CD4-positive, alpha-beta T cell (primary cell): ENCODE results near the gene FBN1. TPM values are rescaled to one million over a fixed set of nuclear protein-coding genes. Genes with fewer than 3 reads are reported as not detected.

ENCODE experiments used
- ATAC-seq: fragments of 200-7000 bp; cut with Tn5 transposase; one replicate; pipeline ENCODE4 v1.10.0; 2022; ENCODE audit warnings: mild to moderate bottlenecking; ENCODE audit not compliant: poor library complexity
- CTCF ChIA-PET: fragments of 350-600 bp; sonication (Branson Sonifier 250); formaldehyde crosslinking; loops from one replicate; lab custom pipeline; 2021; ENCODE audit warnings: antibody characterized with exemption, inconsistent platforms; lab: Charles Lee
- POLR2A ChIA-PET: fragments of 350-600 bp; sonication (Branson Sonifier 250); formaldehyde crosslinking; loops from one replicate; lab custom pipeline; 2021; ENCODE audit warnings: antibody characterized with exemption, inconsistent platforms; lab: Charles Lee
- DNase-seq, 14 experiments: peaks; one replicate each; pipeline ENCODE4 v3.0.0-alpha.2; 2013 to 2020; ENCODE audit warnings: mixed read lengths in 2 of 14
- H3K27ac ChIP-seq, 2 donors: one replicate each; pipeline versions ENCODE4 v1.5.1 to v1.7.0; 2013; ENCODE audit warnings: low read length in 2 of 2, low read depth in 1 of 2, mild to moderate bottlenecking in 1 of 2
- H3K27me3 ChIP-seq, 2 experiments: 1 replicate in 1 of 2; 2 replicates in 1 of 2; pipeline versions ENCODE4 v1.6.1 to v1.7.0; 2013; ENCODE audit warnings: low read length in 2 of 2, control low read depth in 1 of 2, mild to moderate bottlenecking in 1 of 2, moderate library complexity in 1 of 2; ENCODE audit not compliant: insufficient read depth in 2 of 2, control insufficient read depth in 1 of 2
- H3K36me3 ChIP-seq: one replicate; pipeline ENCODE4 v1.6.1; 2013; ENCODE audit warnings: low read length, control low read depth; ENCODE audit not compliant: insufficient read depth
- H3K4me1 ChIP-seq: one replicate; pipeline ENCODE4 v1.6.1; 2013; ENCODE audit warnings: low read length, control low read depth; ENCODE audit not compliant: insufficient read depth
- H3K4me3 ChIP-seq: one replicate; pipeline ENCODE4 v1.5.1; 2013; ENCODE audit warnings: mild to moderate bottlenecking, low read length, moderate library complexity
- H3K9me3 ChIP-seq, 2 experiments: 1 replicate in 1 of 2; 2 replicates in 1 of 2; pipeline versions ENCODE4 v1.6.1 to v1.7.0; 2013; ENCODE audit warnings: low read length in 2 of 2, mild to moderate bottlenecking in 2 of 2, control low read depth in 1 of 2, moderate library complexity in 1 of 2; ENCODE audit not compliant: control insufficient read depth in 1 of 2, insufficient read depth in 1 of 2
- H3K27ac Mint-ChIP-seq: one replicate; pipeline ENCODE4 v1.8.0; 2020; ENCODE audit warnings: mixed read lengths
- H3K27me3 Mint-ChIP-seq: one replicate; pipeline ENCODE4 v1.8.0; 2021; ENCODE audit warnings: mixed read lengths
- H3K36me3 Mint-ChIP-seq: one replicate; pipeline ENCODE4 v1.8.0; 2021; ENCODE audit warnings: low read depth, mixed read lengths
- H3K4me1 Mint-ChIP-seq: one replicate; pipeline ENCODE4 v1.8.0; 2021; ENCODE audit warnings: low read depth, mixed read lengths
- H3K4me3 Mint-ChIP-seq: one replicate; pipeline ENCODE4 v1.8.0; 2020; ENCODE audit warnings: mild to moderate bottlenecking, mixed read lengths
- H3K9me3 Mint-ChIP-seq: one replicate; pipeline ENCODE4 v1.8.0; 2020; ENCODE audit warnings: mixed read lengths
- CTCF ChIP-seq: fragments of 200-600 bp; IDR thresholded peaks from one replicate; pipeline ENCODE4 v1.8.0; 2022; ENCODE audit warnings: antibody characterized with exemption, mild to moderate bottlenecking
- intact Hi-C, 2 experiments: fragments of 100-400 bp; cut with DNase I in 1 of 2; cut with micrococcal nuclease in 1 of 2; formaldehyde crosslinking; loops; one replicate each; pipeline versions ENCODE4 v1.15.1 to v1.9.0; 2023 to 2025; cut with DNase I, micrococcal nuclease
- total RNA-seq, 174 experiments: library from RNA in 2 of 174; stranded (reverse) in 2 of 174; gene quantifications; one replicate each; pipeline ENCODE4 v1.2.3 and lab custom pipeline; 2021 to 2026

FBN1 gene
- total RNA-seq, 2 experiments from 2014 or later = 0.11 to 0.25 TPM

GRCh38 chr15:48550822-48551525 lies 94.5 kb downstream of the FBN1 start:
- CTCF ChIA-PET = no interaction called here
- H3K4me3 Mint-ChIP-seq = no peak overlapping the region

GRCh38 chr15:48548455-48548854 lies 97.1 kb downstream of the FBN1 start:
- H3K27ac Mint-ChIP-seq = no peak overlapping the region
- Histone ChIP-seq H3K4me1 (no peaks in the 10 kb centered on the region), H3K9me3 (no peaks in the 10 kb centered on the region), H3K4me3 (no peak overlapping the region), H3K27ac (no peak overlapping the region), H3K36me3 (no peaks in the 10 kb centered on the region), H3K27me3 (peaks cover 0 to 4% of the 10 kb centered on the region in 2 experiments)
- no peak for DNase-seq
- H3K27me3 Mint-ChIP-seq = no peaks in the 10 kb centered on the region
- no peaks in the 10 kb centered on the region for H3K9me3 Mint-ChIP-seq
- intact Hi-C loops = no loop called here
- H3K4me3 Mint-ChIP-seq = no peak overlapping the region
- no peak for ATAC-seq
- no peaks in the 10 kb centered on the region for H3K4me1 Mint-ChIP-seq
- CTCF ChIA-PET = no interaction called here
- TF ChIP-seq CTCF = no peak
- POLR2A ChIA-PET = no interaction called here
- no peaks in the 10 kb centered on the region for H3K36me3 Mint-ChIP-seq

More at GRCh38 chr15:48550822-48551525, 94.5 kb downstream of the FBN1 start:
- Mint-ChIP-seq H3K36me3 (no peaks in the 10 kb centered on the region), H3K27ac (no peak overlapping the region), H3K4me1 (no peaks in the 10 kb centered on the region), H3K9me3 (no peaks in the 10 kb centered on the region), H3K27me3 (peaks cover 5% of the 10 kb centered on the region)
- Histone ChIP-seq H3K4me3 (no peak overlapping the region), H3K9me3 (no peaks in the 10 kb centered on the region), H3K27me3 (peaks cover 0 to 4% of the 10 kb centered on the region in 2 experiments), H3K27ac (no peak overlapping the region), H3K36me3 (no peaks in the 10 kb centered on the region), H3K4me1 (no peaks in the 10 kb centered on the region)
- ATAC-seq (no peak), DNase-seq (no peak)
- POLR2A ChIA-PET = no interaction called here
- intact Hi-C loops = no loop called here
- no peak for TF ChIP-seq CTCF

- CTCF ChIA-PET = no interaction called here
- Mint-ChIP-seq H3K36me3 (no peaks in the 10 kb centered on the region), H3K27ac (no peak overlapping the region), H3K4me3 (no peak overlapping the region), H3K4me1 (no peaks in the 10 kb centered on the region), H3K9me3 (no peaks in the 10 kb centered on the region), H3K27me3 (no peaks in the 10 kb centered on the region)
- POLR2A ChIA-PET = no interaction called here
- TF ChIP-seq CTCF = no peak
- H3K4me3 ChIP-seq = no peak overlapping the region
- H3K9me3 ChIP-seq = no peaks in the 10 kb centered on the region
- ATAC-seq (no peak), DNase-seq (no peak)
- no peaks in the 10 kb centered on the region for H3K4me1 ChIP-seq
- no peaks in the 10 kb centered on the region for H3K36me3 ChIP-seq
- H3K27me3 ChIP-seq = peaks cover 0 to 4% of the 10 kb centered on the region in 2 experiments
- intact Hi-C loops = no loop called here
- no peak overlapping the region for H3K27ac ChIP-seq
Observed at GRCh38 chr15:48547286-48547685, 98.2 kb downstream of the FBN1 start.
